SK-N-SH treated with all-trans-retinoic acid at 6 μM for 48 hours (cell line): Measurements from ENCODE around the gene MCM3.

ENCODE experiments used
- ARNTL ChIP-seq: fragments of 450-650 bp; formaldehyde crosslinking; IDR thresholded peaks from 2 replicates; pipeline ENCODE4 v1.5.0; 2020; ENCODE audit warnings: low read depth, mild to moderate bottlenecking, moderate library complexity, borderline replicate concordance
- BACH2 ChIP-seq: fragments of 250-450 bp; sonication (Bioruptor Pico); IDR thresholded peaks from 2 replicates; pipeline ENCODE4 v1.9.0; 2021; ENCODE audit warnings: mild to moderate bottlenecking, borderline replicate concordance
- CSDC2 ChIP-seq: fragments of 250-450 bp; sonication (Bioruptor Pico); IDR thresholded peaks from 2 replicates; pipeline ENCODE4 v1.5.0; 2020; ENCODE audit warnings: mild to moderate bottlenecking, moderate library complexity
- PPARA ChIP-seq: fragments of 250-450 bp; sonication (Bioruptor Pico); IDR thresholded peaks from 2 replicates; pipeline ENCODE4 v1.5.0; 2020; ENCODE audit warnings: mild to moderate bottlenecking, borderline replicate concordance
- ZC3H10 ChIP-seq: fragments of 250-450 bp; sonication (Bioruptor Pico); IDR thresholded peaks from 2 replicates; pipeline ENCODE4 v1.5.1; 2021; ENCODE audit warnings: mild to moderate bottlenecking, moderate library complexity
- ZFP3 ChIP-seq: fragments of 250-450 bp; sonication (Bioruptor Pico); IDR thresholded peaks from 2 replicates; pipeline ENCODE4 v1.5.0; 2020; ENCODE audit warnings: mild to moderate bottlenecking, moderate library complexity
- ZFP30 ChIP-seq: fragments of 450-650 bp; formaldehyde crosslinking; IDR thresholded peaks from 2 replicates; pipeline ENCODE4 v1.5.0; 2022; ENCODE audit warnings: mild to moderate bottlenecking, moderate library complexity
- ZNF8 ChIP-seq: fragments of 450-650 bp; formaldehyde crosslinking; IDR thresholded peaks from 2 replicates; pipeline ENCODE4 v1.5.0; 2020; ENCODE audit warnings: mild to moderate bottlenecking, moderate library complexity
- TF ChIP-seq, protein P1 (sequence below): fragments of 250-450 bp; sonication (Bioruptor Pico); IDR thresholded peaks from 2 replicates; pipeline ENCODE4 v1.5.1; 2020; ENCODE audit warnings: low read depth, mild to moderate bottlenecking, moderate library complexity
- TF ChIP-seq, protein P2 (sequence below): fragments of 250-450 bp; sonication (Bioruptor Pico); IDR thresholded peaks from 2 replicates; pipeline ENCODE4 v1.5.1; 2021; ENCODE audit warnings: mild to moderate bottlenecking, moderate library complexity

DNA sequence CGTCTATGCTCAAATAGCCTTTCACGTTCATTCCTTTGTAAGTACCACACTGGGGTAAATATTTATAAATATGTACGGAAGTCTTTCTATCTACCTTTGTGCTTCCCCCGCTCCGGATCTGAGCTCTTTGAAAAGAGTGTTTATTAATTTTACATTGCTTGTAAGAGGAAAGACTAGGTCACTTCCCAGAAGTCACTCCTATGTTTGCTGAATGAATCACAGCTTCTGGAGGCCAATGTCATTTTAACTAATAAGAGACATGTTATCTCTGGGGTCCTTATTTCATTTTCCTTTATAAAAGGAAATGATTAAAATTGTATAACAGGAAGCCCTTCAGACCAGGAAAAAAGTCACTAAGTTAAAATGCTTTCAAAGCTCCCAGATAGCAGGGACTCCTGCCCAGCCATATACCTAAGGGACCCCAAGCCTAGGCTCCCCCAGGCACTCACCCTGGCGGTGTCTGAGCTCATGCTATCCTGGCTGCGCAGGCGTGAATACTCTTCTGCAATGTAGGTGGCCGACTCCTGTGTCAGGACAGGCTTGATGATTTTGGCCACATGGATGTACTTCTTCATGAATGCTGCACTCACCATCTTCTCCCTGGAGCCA is 12.6 kb downstream of the MCM3 start:
- no peak for TF ChIP-seq CSDC2 (CRISPR knock-in tag)
- TF ChIP-seq, protein P1, sequence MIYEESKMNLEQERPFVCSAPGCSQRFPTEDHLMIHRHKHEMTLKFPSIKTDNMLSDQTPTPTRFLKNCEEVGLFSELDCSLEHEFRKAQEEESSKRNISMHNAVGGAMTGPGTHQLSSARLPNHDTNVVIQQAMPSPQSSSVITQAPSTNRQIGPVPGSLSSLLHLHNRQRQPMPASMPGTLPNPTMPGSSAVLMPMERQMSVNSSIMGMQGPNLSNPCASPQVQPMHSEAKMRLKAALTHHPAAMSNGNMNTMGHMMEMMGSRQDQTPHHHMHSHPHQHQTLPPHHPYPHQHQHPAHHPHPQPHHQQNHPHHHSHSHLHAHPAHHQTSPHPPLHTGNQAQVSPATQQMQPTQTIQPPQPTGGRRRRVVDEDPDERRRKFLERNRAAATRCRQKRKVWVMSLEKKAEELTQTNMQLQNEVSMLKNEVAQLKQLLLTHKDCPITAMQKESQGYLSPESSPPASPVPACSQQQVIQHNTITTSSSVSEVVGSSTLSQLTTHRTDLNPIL (CRISPR knock-in tag): no peak
- no peak for TF ChIP-seq PPARA (CRISPR knock-in tag)
- no peak for TF ChIP-seq BACH2 (CRISPR knock-in tag)
- TF ChIP-seq ZFP30 (CRISPR knock-in tag): no peak
- no peak for TF ChIP-seq ZFP3
- TF ChIP-seq ZNF8 (CRISPR knock-in tag): no peak
- no peak for TF ChIP-seq ARNTL (CRISPR knock-in tag)
- no peak for TF ChIP-seq ZC3H10
- TF ChIP-seq, protein P2, sequence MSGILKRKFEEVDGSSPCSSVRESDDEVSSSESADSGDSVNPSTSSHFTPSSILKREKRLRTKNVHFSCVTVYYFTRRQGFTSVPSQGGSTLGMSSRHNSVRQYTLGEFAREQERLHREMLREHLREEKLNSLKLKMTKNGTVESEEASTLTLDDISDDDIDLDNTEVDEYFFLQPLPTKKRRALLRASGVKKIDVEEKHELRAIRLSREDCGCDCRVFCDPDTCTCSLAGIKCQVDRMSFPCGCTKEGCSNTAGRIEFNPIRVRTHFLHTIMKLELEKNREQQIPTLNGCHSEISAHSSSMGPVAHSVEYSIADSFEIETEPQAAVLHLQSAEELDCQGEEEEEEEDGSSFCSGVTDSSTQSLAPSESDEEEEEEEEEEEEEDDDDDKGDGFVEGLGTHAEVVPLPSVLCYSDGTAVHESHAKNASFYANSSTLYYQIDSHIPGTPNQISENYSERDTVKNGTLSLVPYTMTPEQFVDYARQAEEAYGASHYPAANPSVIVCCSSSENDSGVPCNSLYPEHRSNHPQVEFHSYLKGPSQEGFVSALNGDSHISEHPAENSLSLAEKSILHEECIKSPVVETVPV: no peak
